ENCODE data around the gene CHCHD3. TPM values are rescaled to one million over a fixed set of nuclear protein-coding genes. Genes with fewer than 3 reads are reported as not detected.

The CHCHD3 gene
- total and polyA plus RNA-seq, 2 of the 4 experiments (the other 2 are of a cell fraction), result 56.9 to 141 TPM

- no peak overlapping the region for H3K18ac ChIP-seq (ENCODE audit: low read depth, low read length)
- no peak overlapping the region for H3K4me3 ChIP-seq (ENCODE audit: insufficient read depth, low read depth, low read length)
- dilution Hi-C loops (cut with HindIII; ENCODE audit: low sequenced_read_pairs, unreplicated experiment), result no loop called here
- H4K5ac ChIP-seq (ENCODE audit: low read depth, low read length), result no peak overlapping the region
- H3K36me3 ChIP-seq (ENCODE audit: control insufficient read depth, insufficient read depth, low read length), result peaks cover 2% of the 10 kb centered on the region; the same call in 1 of the 2 replicates
- no peak overlapping the region for H3K56ac ChIP-seq (ENCODE audit: extremely low read depth, insufficient read depth, low read length)
- H4K91ac ChIP-seq (ENCODE audit: insufficient read depth, low read depth, low read length), result no peak overlapping the region
- ChIA-PET POLR2A (ENCODE audit: unreplicated experiment) (no interaction called here), CTCF (no interaction called here)
- in situ Hi-C loops (cut with MboI; ENCODE audit: low sequenced_read_pairs), result no loop called here
- no peak overlapping the region for H3K27ac ChIP-seq (ENCODE audit: insufficient read depth, low read length)
- no peak overlapping the region for H3K23ac ChIP-seq (ENCODE audit: low read depth, low read length)
- H2BK15ac ChIP-seq (ENCODE audit: low read depth, low read length), result no peak overlapping the region
- no peak overlapping the region for H3K4me2 ChIP-seq (ENCODE audit: low read depth, low read length)
- no peak overlapping the region for H2BK20ac ChIP-seq (ENCODE audit: low read depth, low read length)
- no peak overlapping the region for H2BK5ac ChIP-seq (ENCODE audit: low read depth, low read length, poor library complexity, severe bottlenecking)
- H3K79me1 ChIP-seq (ENCODE audit: low read depth in 1 of 2, low read length in 2 of 2), result peaks cover 6 to 7% of the 10 kb centered on the region in 2 experiments; a peak in 1 of 4 replicates
- DNase-seq (no peak), ATAC-seq (ENCODE audit: low read depth) (no peak)
- H3K4ac ChIP-seq (ENCODE audit: low read depth, low read length), result no peak overlapping the region
- no peak overlapping the region for H2AFZ ChIP-seq (replicated peaks; ENCODE audit: low read length, poor library complexity)
- intact Hi-C loops (cut with micrococcal nuclease), result no loop called here
- no peak overlapping the region for H2AK9ac ChIP-seq (replicated peaks; ENCODE audit: low read depth, low read length, poor library complexity)
- no peak overlapping the region for H2AK5ac ChIP-seq (ENCODE audit: low read depth, low read length)
- no TSS peak for BruUV-seq (replicated peaks)
- TF ChIP-seq MAZ (IDR thresholded peaks at IDR 0.05; ENCODE audit: borderline replicate concordance, low read depth, low read length) (no peak), CEBPB (IDR thresholded peaks at IDR 0.05; ENCODE audit: low read depth, low read length) (no peak), FOS (IDR thresholded peaks at IDR 0.05; ENCODE audit: low read depth, low read length) (no peak), POLR2A (IDR thresholded peaks at IDR 0.05; ENCODE audit: low read depth, low read length) (no peak), ELK1 (IDR thresholded peaks at IDR 0.05; ENCODE audit: borderline replicate concordance, low read depth, low read length) (no peak), SMC3 (IDR thresholded peaks at IDR 0.05; ENCODE audit: low read depth, low read length) (no peak), MXI1 (IDR thresholded peaks at IDR 0.05; ENCODE audit: borderline replicate concordance, low read depth, low read length) (no peak), BHLHE40 (IDR thresholded peaks at IDR 0.05; ENCODE audit: low read depth, low read length) (no peak), MAFK (IDR thresholded peaks at IDR 0.05; ENCODE audit: low read depth, low read length) (no peak), RCOR1 (IDR thresholded peaks at IDR 0.05; ENCODE audit: insufficient replicate concordance, low read length) (no peak)
- no peak overlapping the region for H4K8ac ChIP-seq (ENCODE audit: low read depth in 2 of 2, low read length in 2 of 2)
- H3K9me3 ChIP-seq (ENCODE audit: control insufficient read depth, insufficient read depth, low read length), result no peaks in the 10 kb centered on the region
- H3K14ac ChIP-seq (replicated peaks; ENCODE audit: low read depth, low read length), result no peak overlapping the region
- H3K4me1 ChIP-seq (ENCODE audit: control insufficient read depth, insufficient read depth, low read length), result peaks cover 1% of the 10 kb centered on the region; the same call in 1 of the 2 replicates
- H2BK120ac ChIP-seq (ENCODE audit: low read depth, low read length), result no peak overlapping the region
- 100% methylated on average over 2 of the region's 3 CpGs; no CpG with 5 or more reads in 1 of the 2 experiments for WGBS, 2 experiments (ENCODE audit: extremely low coverage in 2 of 2, insufficient read length in 1 of 2)
- H3K9me1 ChIP-seq (ENCODE audit: insufficient read depth, low read length), result no peaks in the 10 kb centered on the region; the same call in 1 of the 2 replicates
- no peaks in the 10 kb centered on the region for H4K20me1 ChIP-seq (ENCODE audit: insufficient read depth, low read length)
- H3K9ac ChIP-seq (ENCODE audit: low read depth, low read length), result no peak overlapping the region
- H3K27me3 ChIP-seq (ENCODE audit: control insufficient read depth, insufficient read depth, low read length), result no peaks in the 10 kb centered on the region
Measured at GRCh38 chr7:132793474-132793873, 288.4 kb downstream of the CHCHD3 start.
